ENCODE results near the gene TIGD6.

TIGD6 gene

GRCh38 chr5:150015415-150015814, 15.0 kb upstream of the TIGD6 start:
- DNase-seq = no peak

GRCh38 chr5:150014456-150014855, 14.0 kb upstream of the TIGD6 start:
- DNase-seq = no peak

DNA sequence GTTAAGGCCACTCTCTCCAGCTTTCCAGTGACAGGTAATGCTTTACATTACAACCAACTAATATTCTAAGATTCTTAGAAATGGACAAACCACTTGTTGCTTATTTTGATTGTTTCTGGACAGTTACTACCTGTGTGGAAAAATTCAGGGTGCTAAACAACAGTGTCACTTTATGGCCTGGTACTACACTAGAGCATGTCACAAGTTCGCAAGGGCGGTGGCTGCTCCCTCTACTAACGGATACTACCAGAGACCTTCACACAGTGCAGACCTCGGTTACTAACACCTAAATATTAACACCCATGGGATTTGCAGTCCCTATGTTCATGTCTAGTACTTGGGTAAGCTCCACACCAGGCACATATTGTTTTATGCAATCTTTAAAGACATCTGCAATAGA, 13.5 kb upstream of the TIGD6 start:
- DNase-seq = no peak

DNA sequence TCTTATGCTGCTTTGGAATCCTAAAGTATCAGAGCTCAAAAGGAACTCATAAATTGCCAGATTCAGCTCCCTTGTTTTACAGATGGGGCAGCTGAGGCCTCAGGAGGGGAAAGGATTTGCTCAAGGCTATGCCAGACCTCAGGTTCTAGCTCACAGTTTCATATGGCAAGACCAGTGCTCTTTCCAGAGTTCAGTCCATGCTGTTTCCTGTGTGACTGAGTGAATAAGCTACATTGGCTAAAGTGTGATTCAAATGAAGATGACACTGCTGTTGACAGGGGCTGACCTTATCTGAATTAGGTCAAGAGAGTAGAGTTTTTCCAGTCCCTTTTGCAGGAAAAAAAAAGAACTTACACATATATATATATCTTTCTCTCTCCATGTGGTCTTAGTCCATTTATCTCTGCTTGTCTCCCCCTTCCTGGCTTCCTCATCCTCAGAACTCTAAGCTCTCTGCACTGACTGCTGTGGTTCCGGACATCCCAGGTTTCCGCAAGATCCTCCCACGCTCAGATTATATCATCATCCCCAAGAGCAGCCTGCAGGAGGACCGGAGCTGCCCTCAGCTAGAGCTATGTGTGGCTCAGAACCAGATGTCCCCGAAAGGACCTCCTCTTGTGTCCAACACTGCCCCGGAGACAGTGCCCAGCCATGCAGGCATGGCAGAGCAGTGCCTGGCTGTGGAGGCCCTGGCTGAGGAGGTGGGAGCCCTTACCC, 9.4 kb upstream of the TIGD6 start:
- DNase-seq = no peak

- DNase-seq = no peak
Measured at GRCh38 chr5:150007050-150007449, 6.6 kb upstream of the TIGD6 start.

- DNase-seq = no peak
Measured at GRCh38 chr5:150006318-150006717, 5.9 kb upstream of the TIGD6 start.

GRCh38 chr5:150001660-150002486, 1.4 kb upstream of the TIGD6 start:
- DNase-seq = peak; percentile 40 to 46

GRCh38 chr5:150000990-150001659, 671 bp upstream of the TIGD6 start:
- peak; percentile 11 to 44 for DNase-seq

- no peak for DNase-seq
Measured at GRCh38 chr5:149999866-150000255, 593 bp downstream of the TIGD6 start.

- DNase-seq = no peak
Measured at GRCh38 chr5:149999359-149999758, 1.1 kb downstream of the TIGD6 start.

- no peak for DNase-seq
Measured at GRCh38 chr5:149998281-149998680, 2.2 kb downstream of the TIGD6 start.

GRCh38 chr5:149996205-149996890, 4.1 kb downstream of the TIGD6 start:
- no peak for DNase-seq

GRCh38 chr5:149995385-149996204, 4.9 kb downstream of the TIGD6 start:
- DNase-seq = no peak

DNA sequence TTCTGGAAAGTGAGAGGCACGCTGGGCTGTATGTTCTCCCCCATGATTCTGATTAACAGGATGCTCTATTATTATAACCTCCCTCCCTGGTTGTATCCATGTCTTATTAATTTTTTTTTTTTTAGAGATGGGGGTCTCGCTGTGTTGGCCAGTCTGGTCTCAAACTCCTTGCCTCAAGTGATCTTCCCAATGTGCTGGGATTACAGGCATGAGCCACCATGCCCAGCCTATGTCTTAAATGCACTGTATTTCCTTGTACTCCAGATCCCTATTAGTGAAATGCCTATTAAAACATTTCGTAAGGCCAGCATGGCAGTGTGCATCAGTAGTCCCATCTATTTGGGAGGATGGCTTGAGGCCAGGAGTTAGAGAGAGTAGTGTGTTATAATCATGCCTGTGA, 7.0 kb downstream of the TIGD6 start:
- DNase-seq = no peak

- DNase-seq = peak; percentile 55 to 56
Measured at GRCh38 chr5:149990518-149991376, 9.7 kb downstream of the TIGD6 start.

DNA sequence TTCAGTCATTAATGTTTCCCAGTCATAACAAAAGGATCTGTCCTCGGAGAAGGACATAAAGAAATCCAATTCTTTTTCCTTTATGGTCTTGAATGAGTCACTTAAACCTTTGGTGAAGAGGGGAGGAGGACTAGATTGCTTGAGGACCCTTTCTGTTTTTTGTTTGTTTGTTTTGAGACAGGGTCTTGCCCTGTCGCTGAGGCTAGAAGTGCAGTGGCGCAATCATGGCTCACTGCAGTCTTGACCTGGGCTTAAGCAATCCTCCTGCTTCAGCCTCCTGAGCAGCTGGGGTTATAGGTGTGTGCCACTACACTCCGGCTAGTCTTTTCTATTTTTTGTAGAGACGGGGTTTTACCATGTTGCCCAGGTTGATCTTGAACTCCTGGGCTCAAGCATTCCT, 12.3 kb downstream of the TIGD6 start:
- no peak for DNase-seq

DNA sequence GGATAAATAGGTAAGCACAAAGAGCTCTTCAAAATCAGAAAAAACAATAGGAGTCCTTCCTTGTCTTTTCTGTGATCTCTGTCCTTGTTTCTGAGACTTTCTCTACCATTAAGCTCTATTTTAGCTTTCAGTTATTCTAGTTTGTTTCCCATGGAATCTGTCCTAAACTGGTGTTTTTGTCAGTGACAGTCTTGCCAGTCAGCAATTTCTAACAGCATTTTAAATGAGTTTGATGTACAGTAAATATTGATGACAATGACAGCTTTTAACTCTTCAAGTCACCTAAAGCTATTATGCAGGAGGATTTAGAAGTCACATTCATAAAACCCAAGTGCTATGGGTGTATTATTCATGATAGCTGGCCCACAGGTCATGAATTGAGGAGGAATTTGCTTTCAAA, 17.9 kb downstream of the TIGD6 start:
- DNase-seq = no peak

- no peak for DNase-seq
Measured at GRCh38 chr5:149981206-149981605, 19.2 kb downstream of the TIGD6 start.

- DNase-seq = no peak
Measured at GRCh38 chr5:149979896-149980295, 20.6 kb downstream of the TIGD6 start.

GRCh38 chr5:149975409-149975808, 25.0 kb downstream of the TIGD6 start:
- no peak for DNase-seq
